CD14-positive monocyte (primary cell): ENCODE data around the gene C20orf144. TPM values are rescaled to one million over a fixed set of nuclear protein-coding genes. Genes with fewer than 3 reads are reported as not detected.

Source experiments
- DNase-seq, 3 donors: peaks; one replicate each; pipeline ENCODE4 v3.0.0-alpha.2; 2011 to 2022
- H2AFZ ChIP-seq: 2 replicates; pipeline ENCODE4 v1.6.0; 2012; ENCODE audit warnings: mild to moderate bottlenecking, low read depth, low read length, inconsistent platforms; ENCODE audit not compliant: insufficient read depth, poor library complexity, severe bottlenecking
- H3K27ac ChIP-seq, 2 donors: 1 replicate in 1 of 2; 2 replicates in 1 of 2; pipeline ENCODE4 v1.5.1; 2012 to 2013; ENCODE audit warnings: low read length in 2 of 2, control low read depth in 1 of 2, inconsistent platforms in 1 of 2, low read depth in 1 of 2, mild to moderate bottlenecking in 1 of 2
- H3K27me3 ChIP-seq, 2 donors: one replicate each; pipeline versions ENCODE4 v1.6.0 to v1.6.1; 2011 to 2013; ENCODE audit warnings: low read length in 2 of 2; ENCODE audit not compliant: control insufficient read depth in 2 of 2, insufficient read depth in 2 of 2
- H3K36me3 ChIP-seq, 2 donors: replicated peaks in 1 of 2; 1 replicate in 1 of 2; 2 replicates in 1 of 2; pipeline versions ENCODE4 v1.5.1 to v1.6.1; 2012 to 2013; ENCODE audit warnings: low read length in 2 of 2, control low read depth in 1 of 2, inconsistent platforms in 1 of 2, mild to moderate bottlenecking in 1 of 2; ENCODE audit not compliant: insufficient read depth in 2 of 2, control insufficient read depth in 1 of 2
- H3K4me1 ChIP-seq, 2 donors: 1 replicate in 1 of 2; 2 replicates in 1 of 2; pipeline versions ENCODE4 v1.5.1 to v1.6.1; 2012 to 2013; ENCODE audit warnings: low read length in 2 of 2, control low read depth in 1 of 2, inconsistent platforms in 1 of 2, mild to moderate bottlenecking in 1 of 2, moderate library complexity in 1 of 2; ENCODE audit not compliant: insufficient read depth in 2 of 2, control insufficient read depth in 1 of 2
- H3K4me2 ChIP-seq: replicated peaks from 2 replicates; pipeline ENCODE3; 2012; ENCODE audit warnings: low read length, moderate library complexity, mild to moderate bottlenecking; ENCODE audit not compliant: poor library complexity, severe bottlenecking; ENCODE audit errors: extremely low read depth
- H3K4me3 ChIP-seq, 3 experiments: fragments of 200-600 bp in 1 of 3; sonication (generic) in 1 of 3; replicated peaks in 1 of 3; 1 replicate in 2 of 3; 2 replicates in 1 of 3; pipeline ENCODE4 v1.5.1; 2011 to 2013; ENCODE audit warnings: low read length in 3 of 3, mild to moderate bottlenecking in 3 of 3, control low read depth in 2 of 3, low read depth in 2 of 3, inconsistent platforms in 1 of 3, moderate library complexity in 1 of 3
- H3K79me2 ChIP-seq: 2 replicates; pipeline ENCODE4 v1.6.0; 2012; ENCODE audit warnings: mild to moderate bottlenecking, control low read depth, inconsistent platforms, low read length, moderate library complexity; ENCODE audit not compliant: insufficient read depth
- H3K9ac ChIP-seq: 2 replicates; pipeline ENCODE4 v1.6.0; 2017; ENCODE audit warnings: low read length, mild to moderate bottlenecking; ENCODE audit not compliant: insufficient read depth, poor library complexity, severe bottlenecking
- H3K9me3 ChIP-seq, 2 donors: replicated peaks in 1 of 2; 1 replicate in 1 of 2; 2 replicates in 1 of 2; pipeline versions ENCODE4 v1.5.1 to v1.6.1; 2012 to 2013; ENCODE audit warnings: low read length in 2 of 2, control low read depth in 1 of 2; ENCODE audit not compliant: control insufficient read depth in 1 of 2, insufficient read depth in 1 of 2
- H4K20me1 ChIP-seq: 2 replicates; pipeline ENCODE4 v1.6.0; 2012; ENCODE audit warnings: mild to moderate bottlenecking, low read length, control low read depth, moderate library complexity; ENCODE audit not compliant: insufficient read depth
- H3K27ac Mint-ChIP-seq, 7 donors: one replicate each; pipeline ENCODE4 v1.8.0; 2020; ENCODE audit warnings: mild to moderate bottlenecking in 7 of 7, mixed read lengths in 7 of 7, moderate library complexity in 6 of 7, inconsistent platforms in 2 of 7
- H3K27me3 Mint-ChIP-seq, 3 donors: one replicate each; pipeline ENCODE4 v1.8.0; 2021 to 2022; ENCODE audit warnings: low read depth in 3 of 3, mild to moderate bottlenecking in 3 of 3, mixed read lengths in 3 of 3, moderate library complexity in 3 of 3, inconsistent platforms in 1 of 3
- H3K36me3 Mint-ChIP-seq, 2 donors: one replicate each; pipeline ENCODE4 v1.8.0; 2020; ENCODE audit warnings: mixed read lengths in 2 of 2, inconsistent platforms in 1 of 2, mild to moderate bottlenecking in 1 of 2
- H3K4me1 Mint-ChIP-seq: one replicate; pipeline ENCODE4 v1.8.0; 2020; ENCODE audit warnings: mild to moderate bottlenecking, mixed read lengths
- H3K4me3 Mint-ChIP-seq, 2 donors: one replicate each; pipeline ENCODE4 v1.8.0; 2020; ENCODE audit warnings: mild to moderate bottlenecking in 2 of 2, mixed read lengths in 2 of 2, moderate library complexity in 1 of 2
- H3K9me3 Mint-ChIP-seq, 7 donors: one replicate each; pipeline ENCODE4 v1.8.0; 2020 to 2022; ENCODE audit warnings: mixed read lengths in 7 of 7, mild to moderate bottlenecking in 6 of 7, moderate library complexity in 6 of 7, inconsistent platforms in 2 of 7
- WGBS: methylation state at CpG from one replicate; pipeline ENCODE4 v1.1.5; 2013; ENCODE audit warnings: missing lambda C conversion rate; ENCODE audit not compliant: insufficient coverage; 5-methylcytosine and 5-hydroxymethylcytosine counted together
- intact Hi-C, 2 donors: fragments of 100-400 bp; cut with micrococcal nuclease; formaldehyde crosslinking; loops; one replicate each; pipeline versions ENCODE4 v1.15.0 to v1.15.1; 2023
- polyA plus RNA-seq, 3 donors: library from polyadenylated mRNA; depleted of rRNA in 1 of 3; unstranded in 2 of 3; stranded (reverse) in 1 of 3; fragments of 300-500 nt in 2 of 3; fragments of >200 nt in 1 of 3; fragmentation: Illumina TruSeq in 2 of 3; gene quantifications; 1 replicate in 2 of 3; 2 replicates in 1 of 3; pipeline ENCODE4 v1.2.3, GENCODE V29; 2012 to 2021
- TF ChIP-seq, protein P1 (sequence below): fragments of 200-600 bp; IDR thresholded peaks from one replicate; pipeline ENCODE4 v1.8.0; 2022; ENCODE audit warnings: antibody characterized with exemption, mild to moderate bottlenecking

The C20orf144 gene
- polyA plus RNA-seq, 3 donors: 0.13 TPM; not detected in 2

DNA sequence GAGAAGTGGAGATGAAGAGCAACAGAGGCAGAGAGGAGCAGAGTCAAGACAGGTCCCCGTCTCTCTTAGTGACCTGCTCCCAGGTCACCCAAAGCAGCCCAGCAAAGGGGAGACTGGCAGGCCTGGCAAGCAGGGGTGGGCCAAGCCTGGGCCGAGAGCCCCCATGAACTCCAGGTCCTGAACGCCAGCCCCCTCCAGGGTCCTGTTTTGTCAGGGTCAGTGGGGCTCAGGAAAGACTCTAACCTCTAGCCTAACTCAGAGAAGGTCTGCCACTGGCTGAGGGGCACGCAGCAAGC lies 10.9 kb downstream of the C20orf144 start:
- Histone ChIP-seq H3K4me3 (peak overlapping the region in 1 of 3 experiments; percentile 74), H3K36me3 (no peaks in the 10 kb centered on the region), H3K4me2 (peak overlapping the region; percentile 76), H3K9ac (no peak overlapping the region), H2AFZ (no peak overlapping the region), H4K20me1 (peaks cover 8% of the 10 kb centered on the region), H3K4me1 (peaks cover 17 to 26% of the 10 kb centered on the region in 2 donors), H3K27me3 (no peaks in the 10 kb centered on the region), H3K27ac (no peak overlapping the region), H3K9me3 (no peaks in the 10 kb centered on the region), H3K79me2 (no peaks in the 10 kb centered on the region)
- Mint-ChIP-seq H3K27ac (no peak overlapping the region), H3K36me3 (peaks cover 5 to 22% of the 10 kb centered on the region in 2 donors), H3K9me3 (no peaks in the 10 kb centered on the region), H3K4me3 (peak overlapping the region; percentile 91 to 97), H3K27me3 (peaks cover 2 to 8% (median 3%) of the 10 kb centered on the region in 3 donors), H3K4me1 (peaks cover 23% of the 10 kb centered on the region)
- TF ChIP-seq, protein P1, sequence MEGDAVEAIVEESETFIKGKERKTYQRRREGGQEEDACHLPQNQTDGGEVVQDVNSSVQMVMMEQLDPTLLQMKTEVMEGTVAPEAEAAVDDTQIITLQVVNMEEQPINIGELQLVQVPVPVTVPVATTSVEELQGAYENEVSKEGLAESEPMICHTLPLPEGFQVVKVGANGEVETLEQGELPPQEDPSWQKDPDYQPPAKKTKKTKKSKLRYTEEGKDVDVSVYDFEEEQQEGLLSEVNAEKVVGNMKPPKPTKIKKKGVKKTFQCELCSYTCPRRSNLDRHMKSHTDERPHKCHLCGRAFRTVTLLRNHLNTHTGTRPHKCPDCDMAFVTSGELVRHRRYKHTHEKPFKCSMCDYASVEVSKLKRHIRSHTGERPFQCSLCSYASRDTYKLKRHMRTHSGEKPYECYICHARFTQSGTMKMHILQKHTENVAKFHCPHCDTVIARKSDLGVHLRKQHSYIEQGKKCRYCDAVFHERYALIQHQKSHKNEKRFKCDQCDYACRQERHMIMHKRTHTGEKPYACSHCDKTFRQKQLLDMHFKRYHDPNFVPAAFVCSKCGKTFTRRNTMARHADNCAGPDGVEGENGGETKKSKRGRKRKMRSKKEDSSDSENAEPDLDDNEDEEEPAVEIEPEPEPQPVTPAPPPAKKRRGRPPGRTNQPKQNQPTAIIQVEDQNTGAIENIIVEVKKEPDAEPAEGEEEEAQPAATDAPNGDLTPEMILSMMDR: no peak
- WGBS: 100% methylated on average over 1 of the region's 4 CpGs
- no peak for DNase-seq
- intact Hi-C loops: loop anchor here in 1 of 2 donors (5.0 kb wide), 1 partner anchor 231 kb away; the partner anchor contains the start of gene SNTA1

DNA sequence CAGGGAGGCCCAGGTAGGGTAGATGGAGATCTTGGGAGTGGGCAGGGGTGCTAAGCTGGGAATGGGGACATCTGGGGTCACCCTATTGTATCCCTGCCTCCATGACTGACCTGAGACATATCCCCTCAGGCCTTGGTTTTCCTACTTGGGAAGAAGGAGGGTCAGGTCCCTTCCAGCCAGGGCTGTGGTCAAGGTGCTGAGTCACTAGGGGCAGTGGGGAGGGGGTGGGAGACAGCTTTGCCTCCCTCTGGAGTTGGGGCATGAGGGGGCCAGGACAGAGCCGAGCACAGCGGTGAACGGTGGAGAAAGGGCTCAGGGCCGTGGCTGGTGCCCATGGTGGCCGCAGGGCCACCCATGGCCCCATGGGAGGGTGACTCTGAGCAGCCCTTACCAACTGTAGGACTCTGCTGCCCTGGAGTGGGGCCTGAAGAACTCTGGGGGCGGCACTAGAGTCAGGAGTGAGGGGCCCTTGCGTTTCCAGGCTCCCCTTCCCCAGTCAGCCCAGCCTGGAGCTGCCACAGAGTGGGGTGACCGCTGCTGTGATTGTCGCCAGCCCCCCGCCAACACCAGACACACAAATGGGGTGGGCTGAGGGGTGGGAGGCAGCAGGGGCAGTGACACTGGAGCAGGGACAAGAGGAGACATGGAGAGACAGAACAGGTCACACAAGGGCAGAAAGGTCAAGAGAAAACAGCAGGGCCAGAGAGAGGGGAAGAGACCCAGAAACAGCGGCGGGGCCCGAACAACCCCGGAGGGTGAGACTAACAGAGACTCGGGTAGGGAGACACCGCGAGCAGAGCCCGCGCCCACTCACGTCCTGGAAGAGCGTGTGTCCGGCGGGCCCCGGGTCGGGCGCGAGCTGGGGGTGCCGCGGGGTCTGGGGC lies 11.5 kb downstream of the C20orf144 start:
- Mint-ChIP-seq H3K4me3 (peak overlapping the region; percentile 91 to 97), H3K4me1 (peaks cover 17% of the 10 kb centered on the region), H3K9me3 (no peaks in the 10 kb centered on the region), H3K27ac (peak overlapping the region; percentile 27 to 91 (median 77)), H3K27me3 (peaks cover 2 to 8% (median 3%) of the 10 kb centered on the region in 3 donors), H3K36me3 (peaks cover 5 to 25% of the 10 kb centered on the region in 2 donors)
- Histone ChIP-seq H3K4me2 (peak overlapping the region; percentile 76), H3K27ac (no peak overlapping the region), H2AFZ (peak overlapping the region; percentile 87), H3K4me1 (peaks cover 14 to 20% of the 10 kb centered on the region in 2 donors), H4K20me1 (peaks cover 2% of the 10 kb centered on the region), H3K27me3 (no peaks in the 10 kb centered on the region), H3K9ac (peak overlapping the region; percentile 57), H3K36me3 (no peaks in the 10 kb centered on the region), H3K4me3 (peak overlapping the region; percentile 42 to 74 (median 55)), H3K9me3 (no peaks in the 10 kb centered on the region), H3K79me2 (no peaks in the 10 kb centered on the region)
- DNase-seq: no peak
- WGBS: 21% methylated on average over 24 of the region's 29 CpGs
- TF ChIP-seq, protein P1: no peak
- intact Hi-C loops: loop anchor here in 1 of 2 donors (5.0 kb wide), 1 partner anchor 231 kb away; the partner anchor contains the start of gene SNTA1
